A673 (cell line): Measurements from ENCODE around the gene ZNF786.

ENCODE experiments used
- EZH2 ChIP-seq: fragments of 200-600 bp; sonication (generic); IDR thresholded peaks from 2 replicates; pipeline ENCODE4 v1.6.1; 2017; ENCODE audit warnings: borderline replicate concordance, low read depth, mild to moderate bottlenecking, mixed read lengths, antibody characterized with exemption, low read length; ENCODE audit not compliant: poor library complexity, severe bottlenecking
- TF ChIP-seq, protein P1 (sequence below): fragments of 300-800, 200-600 bp; sonication (generic); conservative IDR thresholded peaks from 2 replicates; pipeline ENCODE4 v1.5.1; 2017; ENCODE audit warnings: low read depth, mild to moderate bottlenecking, antibody characterized with exemption, low read length, moderate library complexity, mixed read lengths

DNA sequence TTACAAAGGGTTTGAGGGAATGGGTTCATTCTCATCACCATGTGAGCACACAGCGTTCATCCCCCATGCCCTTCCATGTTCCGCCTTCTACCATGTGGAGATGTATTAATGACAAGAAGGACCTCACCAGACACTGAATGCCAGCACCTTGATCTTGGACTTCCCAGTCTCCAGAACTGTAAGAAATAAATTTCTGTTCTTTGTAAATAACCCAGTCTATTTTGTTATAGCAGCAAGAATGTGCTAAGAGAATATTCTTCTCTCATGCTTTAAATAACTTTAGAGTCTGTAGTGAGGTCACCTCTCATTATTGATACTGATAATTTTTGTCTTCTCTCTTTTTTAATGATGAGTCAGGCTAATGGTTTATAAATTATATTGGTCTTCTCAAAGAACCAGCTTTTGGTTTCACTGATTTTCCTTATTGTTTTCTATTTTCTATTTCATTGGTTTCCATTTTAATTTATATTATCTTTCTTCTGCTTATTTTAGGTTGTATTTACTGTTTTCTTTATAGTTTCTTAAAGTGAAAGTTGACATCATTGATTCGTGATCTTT lies 59.1 kb downstream of the ZNF786 start:
- TF ChIP-seq, protein P1, sequence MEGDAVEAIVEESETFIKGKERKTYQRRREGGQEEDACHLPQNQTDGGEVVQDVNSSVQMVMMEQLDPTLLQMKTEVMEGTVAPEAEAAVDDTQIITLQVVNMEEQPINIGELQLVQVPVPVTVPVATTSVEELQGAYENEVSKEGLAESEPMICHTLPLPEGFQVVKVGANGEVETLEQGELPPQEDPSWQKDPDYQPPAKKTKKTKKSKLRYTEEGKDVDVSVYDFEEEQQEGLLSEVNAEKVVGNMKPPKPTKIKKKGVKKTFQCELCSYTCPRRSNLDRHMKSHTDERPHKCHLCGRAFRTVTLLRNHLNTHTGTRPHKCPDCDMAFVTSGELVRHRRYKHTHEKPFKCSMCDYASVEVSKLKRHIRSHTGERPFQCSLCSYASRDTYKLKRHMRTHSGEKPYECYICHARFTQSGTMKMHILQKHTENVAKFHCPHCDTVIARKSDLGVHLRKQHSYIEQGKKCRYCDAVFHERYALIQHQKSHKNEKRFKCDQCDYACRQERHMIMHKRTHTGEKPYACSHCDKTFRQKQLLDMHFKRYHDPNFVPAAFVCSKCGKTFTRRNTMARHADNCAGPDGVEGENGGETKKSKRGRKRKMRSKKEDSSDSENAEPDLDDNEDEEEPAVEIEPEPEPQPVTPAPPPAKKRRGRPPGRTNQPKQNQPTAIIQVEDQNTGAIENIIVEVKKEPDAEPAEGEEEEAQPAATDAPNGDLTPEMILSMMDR, result no peak
- no peak for TF ChIP-seq EZH2
